GM23338 (cell line): ENCODE measurements around the gene DHRS7B.

Source experiments
- CTCF ChIP-seq, 2 experiments: fragments of 200-600 bp in 1 of 2; sonication (generic) in 1 of 2; conservative IDR thresholded peaks; 2 replicates each; pipeline versions ENCODE4 v1.5.1 to v1.6.1; 2016 to 2017; ENCODE audit warnings: antibody characterized with exemption in 2 of 2, low read depth in 2 of 2, mild to moderate bottlenecking in 2 of 2, moderate library complexity in 1 of 2
- EZH2 ChIP-seq: fragments of 200-600 bp; sonication (generic); IDR thresholded peaks from one replicate; pipeline ENCODE4 v1.8.0; 2017; ENCODE audit warnings: antibody characterized with exemption, mild to moderate bottlenecking, low read depth; ENCODE audit not compliant: unreplicated experiment
- JUNB ChIP-seq: IDR thresholded peaks from one replicate; pipeline ENCODE4 v1.6.1; 2016; ENCODE audit warnings: antibody characterized with exemption; ENCODE audit not compliant: unreplicated experiment
- POLR2AphosphoS5 ChIP-seq: IDR thresholded peaks from 2 replicates; pipeline ENCODE4 v1.6.1; 2016; ENCODE audit warnings: antibody characterized with exemption, low read depth
- REST ChIP-seq: IDR thresholded peaks from one replicate; pipeline ENCODE4 v1.6.1; 2018; ENCODE audit warnings: antibody characterized with exemption; ENCODE audit not compliant: unreplicated experiment

GRCh38 chr17:21196126-21196525, 69.4 kb downstream of the DHRS7B start:
- no peak for TF ChIP-seq JUNB
- TF ChIP-seq CTCF (conservative IDR thresholded peaks at IDR 0.05; ENCODE audit: low read depth in 2 of 2): no peak
- TF ChIP-seq EZH2: no peak
- no peak for TF ChIP-seq POLR2AphosphoS5
- TF ChIP-seq REST: no peak
